ENCODE results near the gene MAFG.

Gene MAFG

GRCh38 chr17:81903896-81904599, 23.5 kb downstream of the MAFG start:
- Histone ChIP-seq H3K79me1 (ENCODE audit: low read length) (peaks cover 8% of the 10 kb centered on the region), H3K18ac (ENCODE audit: low read length) (no peak overlapping the region), H4K8ac (ENCODE audit: low read depth, low read length) (no peak overlapping the region), H2BK120ac (ENCODE audit: insufficient read depth, low read length, poor library complexity) (no peak overlapping the region), H3K4ac (ENCODE audit: low read depth, low read length) (no peak overlapping the region), H4K12ac (ENCODE audit: low read depth, low read length) (no peak overlapping the region), H2BK12ac (ENCODE audit: low read length) (no peak overlapping the region), H3K4me3 (ENCODE audit: low read depth, low read length) (no peak overlapping the region), H3K14ac (ENCODE audit: low read length) (no peak overlapping the region), H3K36me3 (ENCODE audit: control insufficient read depth in 1 of 2, insufficient read depth in 2 of 2, low read length in 2 of 2) (peaks cover 62 to 73% of the 10 kb centered on the region in 2 experiments), H2AFZ (ENCODE audit: insufficient read depth, low read length, poor library complexity) (no peak overlapping the region), H3K23ac (ENCODE audit: low read length) (no peak overlapping the region), H3K9ac (ENCODE audit: low read length) (no peak overlapping the region), H2AK5ac (ENCODE audit: low read length) (no peak overlapping the region), H2BK5ac (ENCODE audit: low read depth, low read length, poor library complexity) (no peak overlapping the region), H3K4me2 (ENCODE audit: low read length) (no peak overlapping the region), H3K27ac (ENCODE audit: low read depth, low read length) (no peak overlapping the region), H3K79me2 (ENCODE audit: control insufficient read depth, insufficient read depth, low read length, poor library complexity) (no peaks in the 10 kb centered on the region), H3K4me1 (ENCODE audit: control insufficient read depth in 1 of 2, insufficient read depth in 2 of 2, low read length in 2 of 2) (peaks cover 3 to 21% of the 10 kb centered on the region in 2 experiments), H3K9me3 (ENCODE audit: insufficient read depth, low read depth, low read length) (peaks cover 3% of the 10 kb centered on the region), H3K27me3 (ENCODE audit: insufficient read depth, low read length) (peaks cover 5% of the 10 kb centered on the region), H4K91ac (ENCODE audit: low read depth, low read length) (no peak overlapping the region)
- WGBS (ENCODE audit: extremely low coverage, insufficient coverage, insufficient read length) = no CpG with 5 or more reads among the region's 24 CpGs
- DNase-seq = no peak

GRCh38 chr17:81903415-81903831, 24.1 kb downstream of the MAFG start:
- Histone ChIP-seq H2BK5ac (ENCODE audit: low read depth, low read length, poor library complexity) (no peak overlapping the region), H2BK120ac (ENCODE audit: insufficient read depth, low read length, poor library complexity) (no peak overlapping the region), H3K4me2 (ENCODE audit: low read length) (no peak overlapping the region), H3K79me2 (ENCODE audit: control insufficient read depth, insufficient read depth, low read length, poor library complexity) (no peaks in the 10 kb centered on the region), H3K79me1 (ENCODE audit: low read length) (peaks cover 11% of the 10 kb centered on the region), H4K12ac (ENCODE audit: low read depth, low read length) (no peak overlapping the region), H3K4me3 (ENCODE audit: low read depth, low read length) (no peak overlapping the region), H2BK12ac (ENCODE audit: low read length) (no peak overlapping the region), H2AFZ (ENCODE audit: insufficient read depth, low read length, poor library complexity) (no peak overlapping the region), H3K36me3 (ENCODE audit: control insufficient read depth in 1 of 2, insufficient read depth in 2 of 2, low read length in 2 of 2) (peaks cover 60 to 71% of the 10 kb centered on the region in 2 experiments), H3K18ac (ENCODE audit: low read length) (no peak overlapping the region), H3K4me1 (ENCODE audit: control insufficient read depth in 1 of 2, insufficient read depth in 2 of 2, low read length in 2 of 2) (peaks cover 5 to 25% of the 10 kb centered on the region in 2 experiments), H3K9me3 (ENCODE audit: insufficient read depth, low read depth, low read length) (peaks cover 3% of the 10 kb centered on the region), H3K14ac (ENCODE audit: low read length) (no peak overlapping the region), H3K27ac (ENCODE audit: low read depth, low read length) (no peak overlapping the region), H3K9ac (ENCODE audit: low read length) (no peak overlapping the region), H3K4ac (ENCODE audit: low read depth, low read length) (no peak overlapping the region), H3K23ac (ENCODE audit: low read length) (no peak overlapping the region), H2AK5ac (ENCODE audit: low read length) (no peak overlapping the region), H3K27me3 (ENCODE audit: insufficient read depth, low read length) (peaks cover 5% of the 10 kb centered on the region), H4K91ac (ENCODE audit: low read depth, low read length) (no peak overlapping the region), H4K8ac (ENCODE audit: low read depth, low read length) (no peak overlapping the region)
- WGBS (ENCODE audit: extremely low coverage, insufficient coverage, insufficient read length) = no CpG with 5 or more reads among the region's 10 CpGs
- no peak for DNase-seq

DNA sequence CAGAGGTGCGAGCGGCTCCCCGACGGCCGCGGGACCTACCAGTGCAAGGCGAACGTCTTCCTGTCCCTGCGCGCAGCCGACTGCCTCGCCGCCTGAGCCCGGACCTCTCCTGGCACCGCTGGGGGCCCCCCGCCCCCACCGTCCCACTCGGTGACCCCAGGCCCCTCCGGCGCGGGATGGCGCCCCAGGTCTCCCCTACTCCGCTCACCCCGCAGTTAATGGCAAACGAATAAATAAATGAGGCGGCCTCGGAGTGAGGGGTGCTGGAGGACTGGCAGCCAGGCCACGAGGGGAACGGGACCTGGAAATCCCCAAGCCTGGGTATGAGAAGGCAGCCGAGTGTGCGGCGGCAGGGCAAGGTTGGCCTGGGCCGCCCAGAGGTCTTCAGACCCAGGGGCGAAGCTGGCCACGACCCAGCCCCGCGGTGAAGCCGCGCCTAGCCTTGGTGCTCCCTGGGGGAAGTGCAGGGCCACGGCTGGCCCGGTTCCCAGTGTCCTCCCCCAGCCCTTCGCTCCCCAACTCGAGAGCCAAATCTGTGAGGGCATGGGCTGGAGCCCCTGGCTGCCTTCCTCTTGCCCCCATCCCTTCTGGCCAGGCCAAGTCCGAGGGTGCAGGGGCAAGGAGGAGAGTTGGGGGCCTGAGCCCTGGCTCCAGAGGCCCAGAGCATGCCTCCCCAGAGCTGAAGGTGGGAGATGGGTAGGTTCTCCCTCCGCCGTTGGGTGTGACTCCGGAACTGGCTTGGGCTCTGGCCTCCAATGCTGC, 24.7 kb downstream of the MAFG start:
- WGBS (ENCODE audit: extremely low coverage, insufficient coverage, insufficient read length) = no CpG with 5 or more reads among the region's 47 CpGs
- Histone ChIP-seq H3K18ac (ENCODE audit: low read length) (no peak overlapping the region), H3K4ac (ENCODE audit: low read depth, low read length) (no peak overlapping the region), H3K36me3 (ENCODE audit: control insufficient read depth in 1 of 2, insufficient read depth in 2 of 2, low read length in 2 of 2) (peaks cover 59 to 70% of the 10 kb centered on the region in 2 experiments), H2BK12ac (ENCODE audit: low read length) (no peak overlapping the region), H2AK5ac (ENCODE audit: low read length) (no peak overlapping the region), H3K14ac (ENCODE audit: low read length) (peak overlapping the region; percentile 16), H3K4me2 (ENCODE audit: low read length) (peak overlapping the region; percentile 70), H4K12ac (ENCODE audit: low read depth, low read length) (peak overlapping the region; percentile 30), H2BK120ac (ENCODE audit: insufficient read depth, low read length, poor library complexity) (no peak overlapping the region), H4K91ac (ENCODE audit: low read depth, low read length) (peak overlapping the region; percentile 60), H3K79me2 (ENCODE audit: control insufficient read depth, insufficient read depth, low read length, poor library complexity) (no peaks in the 10 kb centered on the region), H2AFZ (ENCODE audit: insufficient read depth, low read length, poor library complexity) (no peak overlapping the region), H4K8ac (ENCODE audit: low read depth, low read length) (no peak overlapping the region), H3K79me1 (ENCODE audit: low read length) (peaks cover 11% of the 10 kb centered on the region), H3K9ac (ENCODE audit: low read length) (no peak overlapping the region), H3K27ac (ENCODE audit: low read depth, low read length) (no peak overlapping the region), H2BK5ac (ENCODE audit: low read depth, low read length, poor library complexity) (no peak overlapping the region), H3K23ac (ENCODE audit: low read length) (no peak overlapping the region), H3K4me1 (ENCODE audit: control insufficient read depth in 1 of 2, insufficient read depth in 2 of 2, low read length in 2 of 2) (peaks cover 8 to 29% of the 10 kb centered on the region in 2 experiments), H3K9me3 (ENCODE audit: insufficient read depth, low read depth, low read length) (peaks cover 3% of the 10 kb centered on the region), H3K4me3 (ENCODE audit: low read depth, low read length) (no peak overlapping the region), H3K27me3 (ENCODE audit: insufficient read depth, low read length) (peaks cover 5% of the 10 kb centered on the region)
- no peak for DNase-seq

DNA sequence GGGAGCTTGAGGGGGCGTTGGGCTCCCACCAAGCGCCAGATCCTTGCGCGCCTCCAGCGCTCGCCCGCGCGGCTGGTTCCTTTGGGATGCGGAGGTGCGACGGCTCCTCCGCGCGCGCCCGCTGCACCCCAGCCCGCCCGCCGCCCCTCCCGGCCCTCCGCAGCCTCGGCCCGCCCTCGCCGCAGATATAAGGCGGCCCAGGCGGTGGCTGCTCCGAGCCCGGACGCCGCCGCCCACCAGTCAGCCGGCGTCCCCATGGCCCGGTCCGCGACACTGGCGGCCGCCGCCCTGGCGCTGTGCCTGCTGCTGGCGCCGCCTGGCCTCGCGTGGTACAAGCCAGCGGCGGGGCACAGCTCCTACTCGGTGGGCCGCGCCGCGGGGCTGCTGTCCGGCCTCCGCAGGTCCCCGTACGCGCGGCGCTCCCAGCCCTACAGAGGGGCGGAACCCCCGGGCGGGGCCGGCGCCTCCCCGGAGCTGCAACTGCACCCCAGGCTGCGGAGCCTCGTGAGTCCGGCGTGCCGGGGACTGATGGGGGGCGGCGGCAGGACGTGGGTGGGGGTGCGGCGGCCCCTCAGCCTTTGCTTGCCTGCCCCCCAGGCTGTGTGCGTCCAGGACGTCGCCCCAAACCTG, 25.4 kb downstream of the MAFG start, which contains the start of gene NPB:
TSS of gene NPB (plus strand) at position 216 of the 630 bp plus-strand sequence. CDS start at position 256, 40 bp downstream.
- peaks cover 11% of the 10 kb centered on the region for H3K79me1 ChIP-seq (ENCODE audit: low read length)
- no peaks in the 10 kb centered on the region for H3K79me2 ChIP-seq (ENCODE audit: control insufficient read depth, insufficient read depth, low read length, poor library complexity)
- no peak within 1 kb of the TSS for H2AK5ac ChIP-seq (ENCODE audit: low read length)
- peak within 1 kb of the TSS; percentile 70 for H3K4me2 ChIP-seq (ENCODE audit: low read length)
- H2BK5ac ChIP-seq (ENCODE audit: low read depth, low read length, poor library complexity) = no peak within 1 kb of the TSS
- peak within 1 kb of the TSS; percentile 24 for H2AFZ ChIP-seq (ENCODE audit: insufficient read depth, low read length, poor library complexity)
- peak within 1 kb of the TSS; percentile 60 for H4K91ac ChIP-seq (ENCODE audit: low read depth, low read length)
- peak within 1 kb of the TSS; percentile 30 for H4K12ac ChIP-seq (ENCODE audit: low read depth, low read length)
- peaks cover 8 to 29% of the 10 kb centered on the region in 2 experiments for H3K4me1 ChIP-seq (ENCODE audit: control insufficient read depth in 1 of 2, insufficient read depth in 2 of 2, low read length in 2 of 2)
- H2BK120ac ChIP-seq (ENCODE audit: insufficient read depth, low read length, poor library complexity) = no peak within 1 kb of the TSS
- H3K4ac ChIP-seq (ENCODE audit: low read depth, low read length) = no peak within 1 kb of the TSS
- peaks cover 54 to 69% of the 10 kb centered on the region in 2 experiments for H3K36me3 ChIP-seq (ENCODE audit: control insufficient read depth in 1 of 2, insufficient read depth in 2 of 2, low read length in 2 of 2)
- peaks cover 5% of the 10 kb centered on the region for H3K27me3 ChIP-seq (ENCODE audit: insufficient read depth, low read length)
- no CpG with 5 or more reads among the region's 79 CpGs for WGBS (ENCODE audit: extremely low coverage, insufficient coverage, insufficient read length)
- H3K4me3 ChIP-seq (ENCODE audit: low read depth, low read length) = peak within 1 kb of the TSS; percentile 29
- peaks cover 3% of the 10 kb centered on the region for H3K9me3 ChIP-seq (ENCODE audit: insufficient read depth, low read depth, low read length)
- peak within 1 kb of the TSS; percentile 23 for H3K14ac ChIP-seq (ENCODE audit: low read length)
- H3K9ac ChIP-seq (ENCODE audit: low read length) = no peak within 1 kb of the TSS
- no peak within 1 kb of the TSS for H3K23ac ChIP-seq (ENCODE audit: low read length)
- H3K27ac ChIP-seq (ENCODE audit: low read depth, low read length) = no peak within 1 kb of the TSS
- H2BK12ac ChIP-seq (ENCODE audit: low read length) = no peak within 1 kb of the TSS
- H4K8ac ChIP-seq (ENCODE audit: low read depth, low read length) = peak within 1 kb of the TSS; percentile 17
- peak in 1 of 2 donors; percentile 31 for DNase-seq
- H3K18ac ChIP-seq (ENCODE audit: low read length) = no peak within 1 kb of the TSS
